Testis (tissue), 3 donors: ENCODE measurements around the gene MMRN2. TPM values are rescaled to one million over a fixed set of nuclear protein-coding genes. Genes with fewer than 3 reads are reported as not detected.

Experiments used
- DNase-seq: peaks from one replicate; pipeline ENCODE4 v3.0.0-alpha.2; 2019
- H3K27ac ChIP-seq, 2 donors: fragments of 200-600 bp; sonication (generic); one replicate each; pipeline ENCODE4 v1.5.1; 2019
- H3K27me3 ChIP-seq: fragments of 200-600 bp; sonication (generic); one replicate; pipeline ENCODE4 v1.5.1; 2019
- H3K36me3 ChIP-seq: fragments of 200-600 bp; sonication (generic); one replicate; pipeline ENCODE4 v1.5.1; 2017; ENCODE audit warnings: low read depth; ENCODE audit errors: missing control alignments
- H3K4me1 ChIP-seq: fragments of 200-600 bp; sonication (generic); one replicate; pipeline ENCODE4 v1.5.1; 2019
- H3K4me3 ChIP-seq, 2 donors: fragments of 200-600 bp; sonication (generic); one replicate each; pipeline ENCODE4 v1.5.1; 2017 to 2019
- H3K9me3 ChIP-seq: fragments of 200-600 bp; sonication (generic); one replicate; pipeline ENCODE4 v1.5.1; 2017
- CTCF ChIP-seq, 3 experiments: fragments of 450-650 bp in 2 of 3; fragments of 200-600 bp in 1 of 3; sonication (generic) in 1 of 3; IDR thresholded peaks; one replicate each; pipeline ENCODE4 v1.5.1; 2016 to 2019; ENCODE audit warnings: antibody characterized with exemption in 3 of 3, mild to moderate bottlenecking in 2 of 3, moderate library complexity in 1 of 3
- POLR2A ChIP-seq: fragments of 450-650 bp; IDR thresholded peaks from one replicate; pipeline ENCODE4 v1.6.1; 2017; ENCODE audit warnings: antibody characterized with exemption, mild to moderate bottlenecking, moderate library complexity
- WGBS, 2 donors: methylation state at CpG; one replicate each; pipeline ENCODE4 v1.1.5; 2018; 5-methylcytosine and 5-hydroxymethylcytosine counted together
- intact Hi-C: fragments of 100-400 bp; cut with DNase I; formaldehyde crosslinking; loops from one replicate; pipeline ENCODE4 v1.15.1; 2023; ENCODE audit warnings: low total_unique reads
- polyA plus RNA-seq: library from polyadenylated mRNA; stranded (reverse); fragments of 350-450 nt; fragmentation: Illumina TruSeq; extraction: RNeasy Lipid Tissue Mini Kit (QIAGEN cat#74804); gene quantifications from one replicate; pipeline ENCODE4 v1.2.3, GENCODE V29; 2014; ENCODE audit warnings: low read depth, low replicate concordance; ENCODE audit not compliant: insufficient read depth
- total RNA-seq, 2 donors: library from RNA; depleted of rRNA; stranded (reverse); fragments of >200 nt; gene quantifications; one replicate each; pipeline ENCODE4 v1.2.3, GENCODE V29; 2016

The MMRN2 gene
- total and polyA plus RNA-seq, 3 donors from 2014 or later: 14.9 to 21.2 (median 19.1) TPM

GRCh38 chr10:86944031-86944419 lies 13.4 kb downstream of the MMRN2 start:
- DNase-seq: no peak
- Histone ChIP-seq H3K4me3 (no peak overlapping the region), H3K9me3 (no peaks in the 10 kb centered on the region), H3K36me3 (no peaks in the 10 kb centered on the region), H3K27ac (no peak overlapping the region), H3K4me1 (peaks cover 22% of the 10 kb centered on the region), H3K27me3 (no peaks in the 10 kb centered on the region)
- no peak for TF ChIP-seq CTCF (IDR thresholded peaks at IDR 0.05)
- TF ChIP-seq POLR2A: no peak
- 92 to 100% methylated on average over 3 to 4 of the region's 4 CpGs for WGBS, 2 donors
- intact Hi-C loops: no loop called here

- Histone ChIP-seq H3K27me3 (no peaks in the 10 kb centered on the region), H3K27ac (no peak overlapping the region), H3K4me3 (peak overlapping the region; percentile 21 to 32), H3K36me3 (no peaks in the 10 kb centered on the region), H3K4me1 (peaks cover 22% of the 10 kb centered on the region), H3K9me3 (no peaks in the 10 kb centered on the region)
- TF ChIP-seq POLR2A: no peak
- no peak for TF ChIP-seq CTCF (IDR thresholded peaks at IDR 0.05)
- WGBS, 2 donors: 65 to 69% methylated on average over 27 to 30 of the region's 30 CpGs
- intact Hi-C loops: no loop called here
- DNase-seq: no peak
Measured at GRCh38 chr10:86943316-86944030, 13.9 kb downstream of the MMRN2 start.

GRCh38 chr10:86942441-86943315 lies 14.7 kb downstream of the MMRN2 start:
- no peaks in the 10 kb centered on the region for H3K27me3 ChIP-seq
- intact Hi-C loops: no loop called here
- H3K36me3 ChIP-seq: no peaks in the 10 kb centered on the region
- H3K9me3 ChIP-seq: no peaks in the 10 kb centered on the region
- peaks cover 22% of the 10 kb centered on the region for H3K4me1 ChIP-seq
- no peak overlapping the region for H3K27ac ChIP-seq
- DNase-seq: no peak
- peak overlapping the region; percentile 21 to 32 for H3K4me3 ChIP-seq
- 62 to 68% methylated on average over 31 to 66 of the region's 94 CpGs for WGBS, 2 donors
- TF ChIP-seq CTCF (IDR thresholded peaks at IDR 0.05) (no peak), POLR2A (no peak)

GRCh38 chr10:86941991-86942421 lies 15.4 kb downstream of the MMRN2 start:
- Histone ChIP-seq H3K4me3 (peak overlapping the region in 1 of 2 donors; percentile 21), H3K27me3 (no peaks in the 10 kb centered on the region), H3K27ac (no peak overlapping the region), H3K4me1 (peaks cover 22% of the 10 kb centered on the region), H3K9me3 (no peaks in the 10 kb centered on the region), H3K36me3 (no peaks in the 10 kb centered on the region)
- intact Hi-C loops: no loop called here
- no peak for DNase-seq
- no peak for TF ChIP-seq CTCF (IDR thresholded peaks at IDR 0.05)
- TF ChIP-seq POLR2A: no peak
- WGBS, 2 donors: 63 to 77% methylated on average over 12 to 14 of the region's 14 CpGs
